Gastrocnemius medialis (tissue), 4 donors: ENCODE measurements around the gene DIO3.

ENCODE experiments used
- CTCF ChIP-seq, 5 experiments: fragments of 450-650 bp in 3 of 5; fragments of 200-600 bp in 2 of 5; sonication (generic) in 2 of 5; IDR thresholded peaks in 4 of 5; conservative IDR thresholded peaks in 1 of 5; 1 replicate in 4 of 5; 2 replicates in 1 of 5; pipeline ENCODE4 v1.5.1; 2016 to 2019; ENCODE audit warnings: antibody characterized with exemption in 5 of 5, mild to moderate bottlenecking in 3 of 5, moderate library complexity in 3 of 5
- POLR2A ChIP-seq, 2 donors: fragments of 450-650 bp; IDR thresholded peaks; one replicate each; pipeline ENCODE4 v1.6.1; 2017; ENCODE audit warnings: antibody characterized with exemption in 2 of 2, mild to moderate bottlenecking in 2 of 2, moderate library complexity in 2 of 2

GRCh38 chr14:101598571-101599233 is 37.4 kb downstream of the DIO3 start:
- TF ChIP-seq CTCF (IDR thresholded peaks at IDR 0.05 in 4 of 5, conservative IDR thresholded peaks at IDR 0.05 in 1 of 5) (no peak), POLR2A (IDR thresholded peaks at IDR 0.05) (no peak)
